GM12878 (cell line): ENCODE measurements around the gene EFCC1. TPM values are rescaled to one million over a fixed set of nuclear protein-coding genes. Genes with fewer than 3 reads are reported as not detected.
A peak's percentile ranks its signal among the peaks of the same experiment; 100 is the strongest.

ENCODE experiments used
- ATAC-seq: fragments of 200-7000 bp; cut with Tn5 transposase; 3 replicates; pipeline ENCODE4 v1.9.1; 2020; ENCODE audit warnings: mild to moderate bottlenecking, moderate library complexity
- BruUV-seq: library from RNA; stranded (reverse); fragments of 400-500 nt; replicated peaks from 2 replicates; lab custom pipeline; 2021; lab: Mats Ljungman, UMichigan
- CTCF ChIA-PET: fragments of 300-600 bp; sonication (Branson Sonifier 250); formaldehyde crosslinking; extraction: SDS; loops from one replicate; lab custom pipeline; 2021; ENCODE audit warnings: inconsistent platforms; lab: Yijun Ruan, JAX
- POLR2A ChIA-PET: fragments of 350-600 bp; formaldehyde crosslinking; extraction: SDS; loops from one replicate; lab custom pipeline; 2021; ENCODE audit warnings: inconsistent platforms; lab: Charles Lee
- RAD21 ChIA-PET: fragments of 300-600 bp; sonication (Branson Sonifier 250); formaldehyde crosslinking; loops from one replicate; lab custom pipeline; 2023; ENCODE audit warnings: antibody characterized with exemption; ENCODE audit not compliant: unreplicated experiment; lab: Charles Lee
- SMC1A ChIA-PET: fragments of 300-600 bp; sonication (Branson Sonifier 250); formaldehyde crosslinking; loops from one replicate; lab custom pipeline; 2023; ENCODE audit not compliant: unreplicated experiment, uncharacterized antibody; lab: Charles Lee
- DNase-seq: peaks from one replicate; pipeline ENCODE4 v3.0.0-alpha.2; 2011; ENCODE audit warnings: low read depth, low spot score
- FAIRE-seq: peaks from 3 replicates; lab custom pipeline; 2011; peaks lifted over from hg19 to GRCh38; lab: Jason Lieb, UNC
- H2AFZ ChIP-seq: 2 replicates; pipeline ENCODE4 v1.6.0; 2011; ENCODE audit warnings: low read depth, low read length, control low read depth; ENCODE audit not compliant: control insufficient read depth
- H3K27ac ChIP-seq: 2 replicates; pipeline ENCODE4 v1.5.1; 2011; ENCODE audit warnings: control low read depth; ENCODE audit not compliant: control insufficient read depth, insufficient read depth
- H3K27me3 ChIP-seq, 2 experiments: replicated peaks in 1 of 2; 2 replicates each; pipeline versions ENCODE4 v1.6.0 to v1.6.1; 2011; ENCODE audit warnings: low read length in 1 of 2; ENCODE audit not compliant: control insufficient read depth in 2 of 2, insufficient read depth in 2 of 2
- H3K36me3 ChIP-seq, 2 experiments: 2 replicates each; pipeline ENCODE4 v1.5.1; 2011; ENCODE audit warnings: low read length in 1 of 2; ENCODE audit not compliant: control insufficient read depth in 2 of 2, insufficient read depth in 2 of 2
- H3K4me1 ChIP-seq: 2 replicates; pipeline ENCODE4 v1.6.1; 2011; ENCODE audit warnings: mild to moderate bottlenecking, low read length, moderate library complexity, mixed read lengths; ENCODE audit not compliant: control insufficient read depth, insufficient read depth
- H3K4me2 ChIP-seq: 2 replicates; pipeline ENCODE4 v1.6.0; 2011; ENCODE audit warnings: control low read depth; ENCODE audit not compliant: control insufficient read depth, insufficient read depth
- H3K4me3 ChIP-seq: fragments of 200-600 bp; sonication (generic); 2 replicates; pipeline ENCODE4 v1.5.1; 2016
- H3K79me2 ChIP-seq: 2 replicates; pipeline ENCODE4 v1.6.0; 2011; ENCODE audit warnings: low read length; ENCODE audit not compliant: control insufficient read depth, insufficient read depth
- H3K9ac ChIP-seq: 2 replicates; pipeline ENCODE4 v1.8.0; 2011; ENCODE audit warnings: low read length, control low read depth, mixed read lengths; ENCODE audit not compliant: control insufficient read depth, insufficient read depth
- H3K9me3 ChIP-seq: replicated peaks from 3 replicates; pipeline ENCODE4 v1.5.1; 2011; ENCODE audit warnings: mild to moderate bottlenecking, low read length; ENCODE audit not compliant: control insufficient read depth, insufficient read depth
- H4K20me1 ChIP-seq: 2 replicates; pipeline ENCODE4 v1.6.0; 2011; ENCODE audit not compliant: control insufficient read depth, insufficient read depth
- BHLHE40 ChIP-seq, 2 experiments: fragments of 450-650 bp in 1 of 2; IDR thresholded peaks; 2 replicates each; pipeline ENCODE4 v1.6.1; 2011 to 2017; ENCODE audit warnings: low read depth in 2 of 2, borderline replicate concordance in 1 of 2, improper control_type of control experiment in 1 of 2, low read length in 1 of 2, mild to moderate bottlenecking in 1 of 2
- BMI1 ChIP-seq: fragments of 450-650 bp; IDR thresholded peaks from 2 replicates; pipeline ENCODE4 v1.6.1; 2016; ENCODE audit warnings: mild to moderate bottlenecking, moderate library complexity, borderline replicate concordance
- CHD1 ChIP-seq: IDR thresholded peaks from 2 replicates; pipeline ENCODE4 v1.6.1; 2012; ENCODE audit warnings: low read depth, low read length, improper control_type of control experiment
- IKZF1 ChIP-seq: fragments of 450-650 bp; conservative IDR thresholded peaks from 2 replicates; pipeline ENCODE4 v1.6.1; 2017; ENCODE audit warnings: antibody characterized with exemption, mild to moderate bottlenecking
- TCF3 ChIP-seq: IDR thresholded peaks from 2 replicates; pipeline ENCODE4 v1.6.1; 2012; ENCODE audit warnings: low read depth, mild to moderate bottlenecking, low read length, borderline replicate concordance; ENCODE audit not compliant: insufficient read depth
- WGBS: methylation state at CpG from one replicate; pipeline ENCODE4 v1.1.6; 2016; ENCODE audit warnings: low lambda C conversion rate; ENCODE audit not compliant: insufficient replicate concordance, insufficient coverage; ENCODE audit errors: missing lambda C conversion rate; 5-methylcytosine and 5-hydroxymethylcytosine counted together
- in situ Hi-C: fragments of 300-500 bp; cut with MboI; formaldehyde crosslinking; loops from 9 replicates; pipeline ENCODE4 v1.14.3; 2018; ENCODE audit warnings: mixed read lengths
- intact Hi-C: fragments of 100-400 bp; cut with micrococcal nuclease; formaldehyde crosslinking; loops from one replicate; pipeline ENCODE4 v1.14.2; 2022; ENCODE audit not compliant: unreplicated experiment
- polyA plus RNA-seq, 11 experiments: library from polyadenylated mRNA; depleted of rRNA in 4 of 11; unstranded in 6 of 11; stranded (reverse) in 5 of 11; fragments of >200 nt; fragmentation: Nextera tagmentation in 4 of 11; fragmentation: Illumina TruSeq in 1 of 11; extraction: Ambion mirVana in 4 of 11; extraction: Trizol in 1 of 11; gene quantifications; 1 replicate in 1 of 11; 2 replicates in 10 of 11; pipeline versions ENCODE4 v1.2.1 to v1.2.3, GENCODE V29; 2011 to 2016; ENCODE audit warnings: inconsistent platforms in 2 of 11, missing spikeins in 2 of 11, low read depth in 1 of 11
- total RNA-seq, 4 experiments: library from RNA; depleted of rRNA in 3 of 4; stranded (reverse); fragments of >200 nt in 3 of 4; fragmentation: Illumina TruSeq in 1 of 4; extraction: Trizol in 1 of 4; gene quantifications; 2 replicates each; pipeline versions ENCODE4 v1.2.1 to v1.2.3, GENCODE V29; 2013 to 2021
- TF ChIP-seq, protein P1 (sequence below): fragments of 150-350 bp; IDR thresholded peaks from 2 replicates; pipeline ENCODE4 v1.6.1; 2014; ENCODE audit warnings: mild to moderate bottlenecking, low read depth, low read length

The EFCC1 gene
- total and polyA plus RNA-seq, 10 of the 15 experiments (the other 5 are each of a cell fraction or from before 2014, with no cell fraction given): not detected

DNA sequence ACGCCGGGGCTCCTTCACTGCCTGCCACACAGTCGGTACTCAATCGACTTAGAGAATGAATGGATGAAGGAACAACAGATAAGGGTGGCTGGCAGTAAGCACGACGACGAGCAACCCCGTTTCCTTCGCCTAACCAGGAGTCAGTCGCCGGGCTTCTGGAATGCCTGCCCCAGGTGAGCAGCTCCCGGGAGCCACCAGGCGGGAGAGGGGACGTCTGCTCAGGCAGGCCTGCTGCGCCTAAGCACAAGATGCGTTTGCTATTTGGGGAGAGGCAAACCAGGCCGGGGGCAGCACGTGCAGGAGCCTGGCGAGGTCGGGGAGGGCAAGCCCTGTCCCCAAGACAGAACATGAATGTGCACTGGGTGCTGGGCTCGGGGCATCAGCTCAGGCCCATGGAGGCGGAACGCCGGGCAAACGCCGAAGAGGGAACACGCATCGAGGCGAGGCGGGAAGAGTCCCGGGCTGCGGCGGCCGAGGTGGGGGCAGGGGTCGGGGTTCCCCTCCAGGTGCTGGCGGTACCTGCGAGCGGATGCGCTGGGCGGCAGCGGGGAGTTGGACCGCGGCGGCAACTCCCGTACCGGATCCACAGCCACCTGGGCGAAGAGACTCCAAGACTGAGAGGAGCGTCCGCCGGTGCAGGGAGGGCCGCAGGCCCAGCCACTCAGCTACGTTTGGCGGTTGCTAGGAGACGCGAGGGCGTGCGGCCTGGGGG lies 7.5 kb upstream of the EFCC1 start, which contains the start of gene CFAP92:
CFAP92 (minus strand) TSS at position 616 of the 712 bp plus-strand sequence. CDS start 772 bp downstream, outside the sequence.
- intact Hi-C loops: no loop called here
- Histone ChIP-seq H4K20me1 (no peaks in the 10 kb centered on the region), H3K4me2 (peak within 1 kb of the TSS; percentile 77), H3K36me3 (no peaks in the 10 kb centered on the region), H3K4me3 (no peak within 1 kb of the TSS), H2AFZ (peak within 1 kb of the TSS; percentile 69), H3K9ac (no peak within 1 kb of the TSS), H3K27me3 (peaks cover 2 to 8% of the 10 kb centered on the region in 2 experiments), H3K4me1 (0 out of 2 replicates have a peak, but pooled peaks cover 4% of the 10 kb centered on the region)
- DNase-seq: no peak
- ATAC-seq: peak; percentile 99
- no peak for FAIRE-seq
- in situ Hi-C loops: no loop called here
- SMC1A ChIA-PET: interaction anchor here (1.3 kb wide), 1 partner anchor 60 kb away, joined by 3 read pairs; no protein-coding TSS in a partner anchor
- TF ChIP-seq, protein P1, sequence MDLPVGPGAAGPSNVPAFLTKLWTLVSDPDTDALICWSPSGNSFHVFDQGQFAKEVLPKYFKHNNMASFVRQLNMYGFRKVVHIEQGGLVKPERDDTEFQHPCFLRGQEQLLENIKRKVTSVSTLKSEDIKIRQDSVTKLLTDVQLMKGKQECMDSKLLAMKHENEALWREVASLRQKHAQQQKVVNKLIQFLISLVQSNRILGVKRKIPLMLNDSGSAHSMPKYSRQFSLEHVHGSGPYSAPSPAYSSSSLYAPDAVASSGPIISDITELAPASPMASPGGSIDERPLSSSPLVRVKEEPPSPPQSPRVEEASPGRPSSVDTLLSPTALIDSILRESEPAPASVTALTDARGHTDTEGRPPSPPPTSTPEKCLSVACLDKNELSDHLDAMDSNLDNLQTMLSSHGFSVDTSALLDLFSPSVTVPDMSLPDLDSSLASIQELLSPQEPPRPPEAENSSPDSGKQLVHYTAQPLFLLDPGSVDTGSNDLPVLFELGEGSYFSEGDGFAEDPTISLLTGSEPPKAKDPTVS: no peak
- TF ChIP-seq IKZF1 (0 out of 2 replicates have a peak, but pooled peaks have one; percentile 23), BMI1 (peak; percentile 74; the same call in 1 of the 2 replicates), TCF3 (0 out of 2 replicates have a peak, but pooled peaks have one; percentile 26), CHD1 (no peak), BHLHE40 (IDR thresholded peaks at IDR 0.05; ENCODE audit: borderline replicate concordance in 1 of 2, low read depth in 2 of 2, low read length in 1 of 2) (peak in 1 of 2 experiments; percentile 12; a peak in 1 of 4 replicates)
- TF ChIP-seq, all 136 proteins: peak for 4
- RAD21 ChIA-PET: interaction anchor here (0.9 to 1.5 kb wide), 2 partner anchors 19 to 23 kb away, joined by 3 to 5 read pairs; no protein-coding TSS in a partner anchor
- POLR2A ChIA-PET: interaction anchor here (0.5 to 1.3 kb wide), 3 partner anchors 7 to 156 kb away, joined by 3 to 4 read pairs (median 3); no protein-coding TSS in a partner anchor
- no TSS peak for BruUV-seq
- no peaks in the 10 kb centered on the region; the same call in 2 of the 3 replicates for H3K9me3 ChIP-seq
- 23% methylated on average over 53 of the region's 57 CpGs for WGBS
- CTCF ChIA-PET: interaction anchor here (0.6 to 2.3 kb wide), 4 partner anchors 23 to 337 kb away, joined by 3 to 18 read pairs (median 4); no protein-coding TSS in a partner anchor
- H3K79me2 ChIP-seq: no peaks in the 10 kb centered on the region
- no peak within 1 kb of the TSS for H3K27ac ChIP-seq
